ENCODE results near the gene GABPA. TPM values are rescaled to one million over a fixed set of nuclear protein-coding genes. Genes with fewer than 3 reads are reported as not detected.
"Not testable (repeated sequence)": the region's sequence is repeated elsewhere in the genome, so short reads cannot be mapped to it uniquely, and the experiment has no call there.

The GABPA gene
- polyA plus RNA-seq (2013, experiment 1 of 2; ENCODE audit: insufficient read length) = 18.6 TPM
- 19.1 TPM for polyA plus RNA-seq (2013, experiment 2 of 2; ENCODE audit: insufficient read length)

- peak; percentile 99 for DNase-seq
Measured at GRCh38 chr21:25734904-25735645, at the start of gene GABPA, which contains the start of gene ATP5PF. Gene GABPA, plus strand, starts transcription at chr21:25734972. Its CDS starts 6,627 bp downstream, at chr21:25741599. Gene ATP5PF, minus strand, starts transcription at chr21:25734904. Its CDS starts 5,110 bp downstream, at chr21:25729794.

- no peak for DNase-seq
Measured at GRCh38 chr21:25687787-25688186, 47.0 kb upstream of the GABPA start.

GRCh38 chr21:25688275-25689155 is 46.3 kb upstream of the GABPA start:
- peak; percentile 22 for DNase-seq

- DNase-seq = peak; percentile 19
Measured at GRCh38 chr21:25689226-25689625, 45.5 kb upstream of the GABPA start.

GRCh38 chr21:25691976-25692375 is 42.8 kb upstream of the GABPA start:
- no peak for DNase-seq

- not testable (repeated sequence) for DNase-seq
Measured at GRCh38 chr21:25695461-25695860, 39.3 kb upstream of the GABPA start.

- DNase-seq = no peak
Measured at GRCh38 chr21:25700741-25701140, 34.0 kb upstream of the GABPA start.

- no peak for DNase-seq
Measured at GRCh38 chr21:25701529-25701928, 33.2 kb upstream of the GABPA start.

- peak; percentile 42 for DNase-seq
Measured at GRCh38 chr21:25708467-25709065, 26.2 kb upstream of the GABPA start.

GRCh38 chr21:25709684-25710265 is 25.0 kb upstream of the GABPA start:
- DNase-seq = no peak

- no peak for DNase-seq
Measured at GRCh38 chr21:25710550-25710949, 24.2 kb upstream of the GABPA start.

- not testable (repeated sequence) for DNase-seq
Measured at GRCh38 chr21:25714066-25714465, 20.7 kb upstream of the GABPA start.

- DNase-seq = peak; percentile 21
Measured at GRCh38 chr21:25717491-25718147, 17.2 kb upstream of the GABPA start.

- no peak for DNase-seq
Measured at GRCh38 chr21:25721987-25722386, 12.8 kb upstream of the GABPA start.

- no peak for DNase-seq
Measured at GRCh38 chr21:25722631-25723030, 12.1 kb upstream of the GABPA start.

- DNase-seq = peak; percentile 6
Measured at GRCh38 chr21:25732091-25732760, 2.5 kb upstream of the GABPA start.

- DNase-seq = peak; percentile 6
Measured at GRCh38 chr21:25733859-25734653, 716 bp upstream of the GABPA start.

GRCh38 chr21:25734654-25734903 is 193 bp upstream of the GABPA start:
- DNase-seq = no peak

GRCh38 chr21:25735646-25736597 is 1.1 kb downstream of the GABPA start:
- peak; percentile 89 for DNase-seq

GRCh38 chr21:25737421-25737820 is 2.6 kb downstream of the GABPA start:
- no peak for DNase-seq

Data from fibroblast of skin of abdomen (primary cell).